Neural crest cell (in vitro differentiated cells): Measurements from ENCODE around the gene KSR2. TPM values are rescaled to one million over a fixed set of nuclear protein-coding genes. Genes with fewer than 3 reads are reported as not detected.

Source experiments
- DNase-seq: peaks from one replicate; pipeline ENCODE4 v3.0.0; 2021; ENCODE audit warnings: low read depth, mixed read lengths, low spot score
- H3K27ac Mint-ChIP-seq: one replicate; pipeline ENCODE4 v1.8.0; 2021; ENCODE audit warnings: mild to moderate bottlenecking, mixed read lengths; ENCODE audit not compliant: unreplicated experiment
- H3K27me3 Mint-ChIP-seq: 2 replicates; pipeline ENCODE4 v1.8.0; 2021; ENCODE audit warnings: low read depth, mild to moderate bottlenecking, mixed read lengths
- H3K36me3 Mint-ChIP-seq: 2 replicates; pipeline ENCODE4 v1.8.0; 2021; ENCODE audit warnings: low read depth, mild to moderate bottlenecking, mixed read lengths
- H3K4me1 Mint-ChIP-seq: 2 replicates; pipeline ENCODE4 v1.8.0; 2021; ENCODE audit warnings: mixed read lengths
- H3K4me3 Mint-ChIP-seq: one replicate; pipeline ENCODE4 v1.8.0; 2021; ENCODE audit warnings: mild to moderate bottlenecking, mixed read lengths
- H3K9me3 Mint-ChIP-seq: 2 replicates; pipeline ENCODE4 v1.8.0; 2021; ENCODE audit warnings: mixed read lengths
- total RNA-seq: library from RNA; stranded (reverse); gene quantifications from 2 replicates; pipeline ENCODE4 v1.2.1, GENCODE V29; 2021
- TF ChIP-seq, protein P1 (sequence below): fragments of 200-600 bp; sonication (generic); conservative IDR thresholded peaks from 2 replicates; pipeline ENCODE4 v1.5.0; 2021; ENCODE audit warnings: antibody characterized with exemption, mild to moderate bottlenecking

Gene KSR2
- total RNA-seq, 1 donor from 2014 or later = 0.33 TPM

DNA sequence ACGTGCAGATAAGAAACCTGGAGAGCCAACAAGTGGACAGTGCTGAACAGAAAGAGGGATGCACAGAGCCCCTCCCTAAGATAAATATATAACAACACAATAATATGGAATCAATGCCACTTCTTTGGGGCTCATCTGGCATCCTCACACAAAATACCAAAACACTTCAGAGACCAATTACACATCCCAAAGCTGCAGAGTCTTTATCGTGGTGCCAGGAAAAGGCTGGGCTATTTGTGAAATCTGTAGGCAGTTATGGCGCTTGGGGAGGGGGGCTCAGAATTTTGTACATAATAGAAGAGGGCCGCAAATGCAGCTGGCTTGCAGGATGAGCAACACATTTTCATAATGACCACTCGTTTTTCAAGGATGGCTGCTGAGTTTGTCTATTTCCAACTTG is 446.9 kb downstream of the KSR2 start:
- Mint-ChIP-seq H3K4me1 (peaks cover 17% of the 10 kb centered on the region), H3K27me3 (peaks cover 11% of the 10 kb centered on the region), H3K4me3 (no peak overlapping the region), H3K27ac (no peak overlapping the region), H3K9me3 (no peaks in the 10 kb centered on the region), H3K36me3 (no peaks in the 10 kb centered on the region)
- TF ChIP-seq, protein P1, sequence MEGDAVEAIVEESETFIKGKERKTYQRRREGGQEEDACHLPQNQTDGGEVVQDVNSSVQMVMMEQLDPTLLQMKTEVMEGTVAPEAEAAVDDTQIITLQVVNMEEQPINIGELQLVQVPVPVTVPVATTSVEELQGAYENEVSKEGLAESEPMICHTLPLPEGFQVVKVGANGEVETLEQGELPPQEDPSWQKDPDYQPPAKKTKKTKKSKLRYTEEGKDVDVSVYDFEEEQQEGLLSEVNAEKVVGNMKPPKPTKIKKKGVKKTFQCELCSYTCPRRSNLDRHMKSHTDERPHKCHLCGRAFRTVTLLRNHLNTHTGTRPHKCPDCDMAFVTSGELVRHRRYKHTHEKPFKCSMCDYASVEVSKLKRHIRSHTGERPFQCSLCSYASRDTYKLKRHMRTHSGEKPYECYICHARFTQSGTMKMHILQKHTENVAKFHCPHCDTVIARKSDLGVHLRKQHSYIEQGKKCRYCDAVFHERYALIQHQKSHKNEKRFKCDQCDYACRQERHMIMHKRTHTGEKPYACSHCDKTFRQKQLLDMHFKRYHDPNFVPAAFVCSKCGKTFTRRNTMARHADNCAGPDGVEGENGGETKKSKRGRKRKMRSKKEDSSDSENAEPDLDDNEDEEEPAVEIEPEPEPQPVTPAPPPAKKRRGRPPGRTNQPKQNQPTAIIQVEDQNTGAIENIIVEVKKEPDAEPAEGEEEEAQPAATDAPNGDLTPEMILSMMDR = no peak
- no peak for DNase-seq

DNA sequence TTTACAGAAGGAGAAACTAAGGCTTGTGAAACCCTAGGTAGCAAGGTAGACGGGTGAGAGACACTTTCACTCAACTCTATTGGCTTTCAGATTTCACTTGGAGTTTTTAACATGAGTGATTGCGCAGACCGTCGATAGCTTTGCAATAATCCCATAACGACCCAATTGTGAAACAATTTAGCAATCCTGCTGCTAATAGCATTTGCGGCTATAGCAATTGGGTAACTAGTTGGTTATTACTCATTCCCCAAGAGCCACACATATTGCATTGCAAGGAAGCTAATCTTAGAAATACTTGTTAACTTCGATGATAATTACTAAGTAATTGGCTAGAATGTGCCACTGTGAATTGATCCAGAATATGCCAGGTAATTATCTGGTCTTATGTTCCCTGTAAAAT is 447.4 kb downstream of the KSR2 start:
- DNase-seq = no peak
- H3K4me1 Mint-ChIP-seq = peaks cover 12% of the 10 kb centered on the region
- no peak overlapping the region for H3K27ac Mint-ChIP-seq
- H3K9me3 Mint-ChIP-seq = no peaks in the 10 kb centered on the region
- TF ChIP-seq, protein P1 = no peak
- no peaks in the 10 kb centered on the region for H3K36me3 Mint-ChIP-seq
- H3K27me3 Mint-ChIP-seq = peaks cover 11% of the 10 kb centered on the region
- H3K4me3 Mint-ChIP-seq = no peak overlapping the region

DNA sequence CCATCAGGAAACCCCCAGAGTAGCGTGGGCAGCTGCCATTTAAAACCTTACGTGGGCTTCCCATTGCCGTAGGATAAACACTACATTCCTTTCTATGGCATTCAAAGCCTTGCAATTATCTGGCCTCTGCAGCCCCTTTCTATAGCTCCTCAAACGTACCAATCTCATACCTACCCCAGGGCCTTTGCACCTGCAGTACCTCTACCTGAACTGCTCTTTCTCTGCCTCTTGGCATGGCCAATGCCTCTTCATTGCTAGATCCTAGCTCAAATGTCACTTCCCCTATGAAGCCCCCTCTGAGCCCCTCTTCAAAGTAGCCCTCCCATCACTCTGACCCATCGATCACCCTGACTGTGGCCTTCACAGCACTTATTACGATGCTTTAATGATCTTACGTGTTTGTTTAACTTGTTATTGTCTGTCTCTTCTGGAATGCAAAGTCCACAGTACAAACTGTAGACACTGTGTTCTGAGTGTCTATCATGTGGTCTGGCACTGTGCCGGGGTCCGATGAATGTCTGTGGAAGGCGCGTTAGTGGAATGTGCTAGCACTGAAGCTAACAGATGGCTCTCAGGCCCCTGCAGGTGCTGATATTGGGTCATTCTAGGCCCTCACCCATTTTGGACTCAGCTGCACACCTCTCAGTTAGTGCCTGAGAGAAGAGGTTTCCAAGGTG is 450.1 kb downstream of the KSR2 start:
- Mint-ChIP-seq H3K9me3 (no peaks in the 10 kb centered on the region), H3K27me3 (peaks cover 33% of the 10 kb centered on the region), H3K27ac (no peak overlapping the region)

DNA sequence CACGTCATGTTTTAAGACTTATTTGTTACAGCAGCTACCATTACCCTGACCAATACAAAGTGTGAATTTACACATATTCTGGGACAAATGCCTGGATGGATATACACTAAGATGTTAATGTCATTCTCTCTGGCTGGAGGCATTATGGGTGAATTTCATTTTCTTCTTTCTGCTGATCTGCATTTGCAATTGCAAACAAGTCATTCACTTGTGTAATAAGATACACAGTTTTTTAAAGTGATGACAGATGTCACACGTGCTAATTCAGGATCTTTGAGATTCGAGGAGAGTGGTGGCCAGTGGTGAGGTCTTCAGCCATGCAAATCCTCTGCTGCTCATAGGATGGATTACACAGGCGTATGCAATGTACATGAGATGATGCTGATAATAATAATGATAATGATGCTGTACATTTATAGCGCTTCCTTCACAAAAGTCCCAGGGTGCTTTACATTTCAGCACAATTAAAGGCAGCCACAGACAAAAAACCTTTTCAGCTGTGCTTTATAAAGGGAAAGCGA is 451.5 kb downstream of the KSR2 start:
- TF ChIP-seq, protein P1 = no peak

More for the DNA sequence above, 450.1 kb downstream of the KSR2 start:
- Mint-ChIP-seq H3K36me3 (no peaks in the 10 kb centered on the region), H3K4me3 (no peak overlapping the region), H3K4me1 (peaks cover 7% of the 10 kb centered on the region)
- no peak for DNase-seq
- TF ChIP-seq, protein P1 = no peak

DNA sequence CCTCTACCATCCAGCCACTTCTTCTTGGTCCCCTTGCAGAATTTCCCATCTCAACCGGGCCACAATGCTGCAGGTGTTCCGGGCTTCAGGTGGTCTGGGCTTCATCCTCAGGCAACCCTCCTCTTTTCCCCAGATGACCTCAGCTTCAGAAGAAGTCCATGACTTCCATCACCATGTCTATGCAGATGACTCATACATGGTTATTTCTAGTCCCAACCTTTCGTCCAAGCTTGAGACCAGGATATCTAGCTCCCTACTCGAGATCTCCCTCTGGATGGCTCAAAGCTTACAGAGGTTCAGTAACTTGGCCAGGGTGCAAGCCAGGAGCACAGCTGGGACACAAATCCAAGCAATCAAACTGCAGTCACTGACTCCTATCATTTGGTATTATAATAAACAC is 452.8 kb downstream of the KSR2 start:
- H3K4me3 Mint-ChIP-seq = no peak overlapping the region
- TF ChIP-seq, protein P1 = no peak
- H3K9me3 Mint-ChIP-seq = no peaks in the 10 kb centered on the region
- H3K36me3 Mint-ChIP-seq = no peaks in the 10 kb centered on the region
- DNase-seq = no peak
- H3K27me3 Mint-ChIP-seq = peaks cover 52% of the 10 kb centered on the region
- H3K27ac Mint-ChIP-seq = no peak overlapping the region
- peaks cover 18% of the 10 kb centered on the region for H3K4me1 Mint-ChIP-seq

More for the DNA sequence above, 451.5 kb downstream of the KSR2 start:
- Mint-ChIP-seq H3K9me3 (no peaks in the 10 kb centered on the region), H3K4me1 (peaks cover 8% of the 10 kb centered on the region), H3K27ac (no peak overlapping the region), H3K27me3 (peaks cover 48% of the 10 kb centered on the region), H3K36me3 (no peaks in the 10 kb centered on the region), H3K4me3 (no peak overlapping the region)
- DNase-seq = no peak
